Astrocyte of the cerebellum (primary cell): ENCODE results near the gene ADAMTS3.

Experiments
- DNase-seq: peaks from one replicate; pipeline ENCODE4 v3.0.0-alpha.2; 2011; ENCODE audit warnings: low read depth
- H3K4me3 ChIP-seq: 2 replicates; pipeline ENCODE4 v1.5.1; 2011; ENCODE audit warnings: mild to moderate bottlenecking, low read depth, low read length, moderate library complexity
- in situ Hi-C: cut with HindIII; loops from 2 replicates; pipeline ENCODE4 v1.10.0; 2017; ENCODE audit warnings: low sequenced_read_pairs
- TF ChIP-seq, protein P1 (sequence below): IDR thresholded peaks from 2 replicates; pipeline ENCODE4 v1.5.1; 2012; ENCODE audit warnings: low read length, low read depth, moderate library complexity, mild to moderate bottlenecking; ENCODE audit errors: missing control alignments

The ADAMTS3 gene

DNA sequence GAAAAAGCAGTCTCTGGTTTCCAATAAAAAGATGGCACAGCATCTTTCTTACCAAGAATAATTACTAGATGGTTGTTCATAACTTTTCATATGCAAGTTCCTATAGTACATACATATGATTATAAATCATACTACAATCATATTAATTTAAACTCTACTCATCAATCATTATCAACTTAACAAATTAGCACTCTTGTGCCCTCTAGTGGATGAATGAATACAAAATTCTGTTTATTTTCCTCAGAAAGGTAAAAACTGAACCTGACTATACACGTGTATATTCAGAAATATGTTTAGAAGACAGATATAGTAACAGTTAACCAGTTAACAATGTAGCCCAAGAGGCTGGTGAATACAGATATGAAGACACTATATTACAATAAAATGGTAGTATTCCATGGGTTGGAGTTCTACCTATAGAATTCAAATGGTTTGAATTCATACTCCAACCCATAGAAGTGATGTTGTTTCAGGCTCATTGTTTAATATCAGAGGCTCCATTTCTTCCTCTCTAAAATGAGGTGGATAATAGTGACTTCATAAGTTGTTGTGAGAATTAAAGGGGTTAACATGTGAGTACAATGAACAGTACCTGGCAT is 100.0 kb downstream of the ADAMTS3 start:
- no peak overlapping the region for H3K4me3 ChIP-seq
- in situ Hi-C loops: no loop called here
- TF ChIP-seq, protein P1, sequence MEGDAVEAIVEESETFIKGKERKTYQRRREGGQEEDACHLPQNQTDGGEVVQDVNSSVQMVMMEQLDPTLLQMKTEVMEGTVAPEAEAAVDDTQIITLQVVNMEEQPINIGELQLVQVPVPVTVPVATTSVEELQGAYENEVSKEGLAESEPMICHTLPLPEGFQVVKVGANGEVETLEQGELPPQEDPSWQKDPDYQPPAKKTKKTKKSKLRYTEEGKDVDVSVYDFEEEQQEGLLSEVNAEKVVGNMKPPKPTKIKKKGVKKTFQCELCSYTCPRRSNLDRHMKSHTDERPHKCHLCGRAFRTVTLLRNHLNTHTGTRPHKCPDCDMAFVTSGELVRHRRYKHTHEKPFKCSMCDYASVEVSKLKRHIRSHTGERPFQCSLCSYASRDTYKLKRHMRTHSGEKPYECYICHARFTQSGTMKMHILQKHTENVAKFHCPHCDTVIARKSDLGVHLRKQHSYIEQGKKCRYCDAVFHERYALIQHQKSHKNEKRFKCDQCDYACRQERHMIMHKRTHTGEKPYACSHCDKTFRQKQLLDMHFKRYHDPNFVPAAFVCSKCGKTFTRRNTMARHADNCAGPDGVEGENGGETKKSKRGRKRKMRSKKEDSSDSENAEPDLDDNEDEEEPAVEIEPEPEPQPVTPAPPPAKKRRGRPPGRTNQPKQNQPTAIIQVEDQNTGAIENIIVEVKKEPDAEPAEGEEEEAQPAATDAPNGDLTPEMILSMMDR: no peak
- peak; percentile 24 for DNase-seq

DNA sequence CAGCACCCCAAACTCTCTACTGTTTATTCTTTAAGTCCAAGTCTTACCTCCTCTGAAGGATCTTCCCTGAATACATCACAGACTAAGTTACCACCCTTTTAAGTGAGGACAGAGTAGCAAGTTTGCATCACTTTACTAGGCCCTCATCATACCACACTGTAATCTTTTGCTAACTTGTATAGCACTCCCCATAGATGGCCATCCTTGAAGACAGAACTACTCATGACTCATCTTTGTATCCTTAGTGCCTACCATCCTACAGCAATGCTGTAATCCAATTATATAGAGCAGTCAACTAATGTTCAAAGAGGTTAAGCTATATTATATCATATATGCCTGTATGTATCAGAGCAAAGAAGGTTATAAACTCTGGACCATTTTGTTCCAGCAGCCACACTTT is 101.4 kb downstream of the ADAMTS3 start:
- TF ChIP-seq, protein P1: no peak

GRCh38 chr4:72463724-72464123 is 105.3 kb downstream of the ADAMTS3 start:
- no peak overlapping the region for H3K4me3 ChIP-seq
- TF ChIP-seq, protein P1: no peak
- in situ Hi-C loops: no loop called here
- no peak for DNase-seq

More for the DNA sequence above, 101.4 kb downstream of the ADAMTS3 start:
- in situ Hi-C loops: no loop called here
- no peak for DNase-seq
- no peak overlapping the region for H3K4me3 ChIP-seq

DNA sequence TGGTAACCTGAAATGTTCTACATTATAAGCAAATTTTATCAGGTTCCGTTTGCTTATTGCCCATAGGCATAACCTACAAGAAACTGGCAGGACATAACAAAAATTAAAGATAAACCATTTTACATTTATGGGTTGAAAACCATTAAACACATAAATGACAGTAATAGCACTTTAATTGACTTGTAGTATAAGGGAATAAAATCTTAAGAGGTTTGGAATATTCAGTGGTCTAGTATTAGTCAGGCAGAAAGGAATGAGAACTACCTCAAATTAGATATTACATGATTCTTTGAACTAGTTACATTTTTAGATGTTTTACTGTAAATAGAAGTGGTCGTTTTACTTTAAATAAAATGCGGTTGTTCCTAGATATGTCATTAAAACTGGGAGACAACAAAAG is 111.9 kb downstream of the ADAMTS3 start:
- TF ChIP-seq, protein P1: no peak
- no peak for DNase-seq
- in situ Hi-C loops: no loop called here
- H3K4me3 ChIP-seq: no peak overlapping the region

DNA sequence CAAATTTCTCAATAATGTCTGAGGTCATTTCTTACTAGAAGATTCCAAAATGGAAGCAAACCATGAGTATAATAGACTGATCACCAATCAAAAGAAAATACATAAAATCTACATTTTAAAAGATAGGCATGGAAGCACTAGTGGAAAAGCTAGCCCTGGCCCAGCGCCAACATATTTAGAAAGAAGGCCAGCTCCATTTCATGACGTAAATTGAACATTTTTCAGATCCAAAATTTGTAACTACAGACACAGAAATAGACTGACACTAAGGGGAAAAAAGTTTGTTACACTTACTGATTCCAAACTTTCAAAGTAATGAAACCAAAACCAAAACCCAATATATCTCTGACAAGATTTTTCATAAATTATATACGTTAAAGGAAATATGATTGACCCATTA is 117.7 kb downstream of the ADAMTS3 start:
- in situ Hi-C loops: no loop called here
- TF ChIP-seq, protein P1: no peak
- DNase-seq: no peak
- H3K4me3 ChIP-seq: no peak overlapping the region

GRCh38 chr4:72449705-72450104 is 119.3 kb downstream of the ADAMTS3 start:
- no peak overlapping the region for H3K4me3 ChIP-seq
- in situ Hi-C loops: no loop called here
- TF ChIP-seq, protein P1: no peak
- DNase-seq: no peak

- H3K4me3 ChIP-seq: no peak overlapping the region
- TF ChIP-seq, protein P1: no peak
- DNase-seq: no peak
- in situ Hi-C loops: no loop called here
Observed at GRCh38 chr4:72448231-72448630, 120.8 kb downstream of the ADAMTS3 start.
